SK-N-SH treated with all-trans-retinoic acid at 6 μM for 48 hours (cell line): Measurements from ENCODE around the gene GRIN2D.

Experiments
- ARNTL ChIP-seq: fragments of 450-650 bp; formaldehyde crosslinking; IDR thresholded peaks from 2 replicates; pipeline ENCODE4 v1.5.0; 2020; ENCODE audit warnings: low read depth, mild to moderate bottlenecking, moderate library complexity, borderline replicate concordance
- BACH2 ChIP-seq: fragments of 250-450 bp; sonication (Bioruptor Pico); IDR thresholded peaks from 2 replicates; pipeline ENCODE4 v1.9.0; 2021; ENCODE audit warnings: mild to moderate bottlenecking, borderline replicate concordance
- CREB5 ChIP-seq: fragments of 250-450 bp; sonication (Bioruptor Pico); IDR thresholded peaks from 2 replicates; pipeline ENCODE4 v1.5.1; 2020; ENCODE audit warnings: low read depth, mild to moderate bottlenecking, moderate library complexity
- GLIS3 ChIP-seq: fragments of 250-450 bp; sonication (Bioruptor Pico); IDR thresholded peaks from 2 replicates; pipeline ENCODE4 v1.5.0; 2020; ENCODE audit warnings: mild to moderate bottlenecking, moderate library complexity
- OSR1 ChIP-seq: fragments of 250-450 bp; sonication (Bioruptor Pico); IDR thresholded peaks from 2 replicates; pipeline ENCODE4 v1.8.0; 2022; ENCODE audit warnings: moderate library complexity, mild to moderate bottlenecking, inconsistent platforms
- PATZ1 ChIP-seq: fragments of 250-450 bp; sonication (Bioruptor Pico); IDR thresholded peaks from 2 replicates; pipeline ENCODE4 v1.8.0; 2020; ENCODE audit warnings: mild to moderate bottlenecking, moderate library complexity, borderline replicate concordance
- SNAI2 ChIP-seq: fragments of 250-450 bp; sonication (Bioruptor Pico); IDR thresholded peaks from 2 replicates; pipeline ENCODE4 v1.5.0; 2020; ENCODE audit warnings: mild to moderate bottlenecking, moderate library complexity
- TCF4 ChIP-seq: fragments of 250-450 bp; sonication (Bioruptor Pico); IDR thresholded peaks from 2 replicates; pipeline ENCODE4 v1.8.0; 2021; ENCODE audit warnings: mild to moderate bottlenecking, moderate library complexity, borderline replicate concordance
- ZC3H10 ChIP-seq: fragments of 250-450 bp; sonication (Bioruptor Pico); IDR thresholded peaks from 2 replicates; pipeline ENCODE4 v1.5.1; 2021; ENCODE audit warnings: mild to moderate bottlenecking, moderate library complexity
- ZFP3 ChIP-seq: fragments of 250-450 bp; sonication (Bioruptor Pico); IDR thresholded peaks from 2 replicates; pipeline ENCODE4 v1.5.0; 2020; ENCODE audit warnings: mild to moderate bottlenecking, moderate library complexity
- ZFP30 ChIP-seq: fragments of 450-650 bp; formaldehyde crosslinking; IDR thresholded peaks from 2 replicates; pipeline ENCODE4 v1.5.0; 2022; ENCODE audit warnings: mild to moderate bottlenecking, moderate library complexity
- ZNF8 ChIP-seq: fragments of 450-650 bp; formaldehyde crosslinking; IDR thresholded peaks from 2 replicates; pipeline ENCODE4 v1.5.0; 2020; ENCODE audit warnings: mild to moderate bottlenecking, moderate library complexity

GRCh38 chr19:48415395-48415794, 21.9 kb downstream of the GRIN2D start:
- TF ChIP-seq ZNF8 (CRISPR knock-in tag) (no peak), ARNTL (CRISPR knock-in tag) (no peak), PATZ1 (CRISPR knock-in tag) (no peak), CREB5 (no peak), TCF4 (CRISPR knock-in tag) (no peak), ZFP30 (CRISPR knock-in tag) (no peak), GLIS3 (CRISPR knock-in tag) (no peak), SNAI2 (CRISPR knock-in tag) (no peak), OSR1 (CRISPR knock-in tag) (no peak), BACH2 (CRISPR knock-in tag) (no peak), ZC3H10 (CRISPR knock-in tag) (no peak), ZFP3 (CRISPR knock-in tag) (no peak)
